HG02759 (cell line): ENCODE results near the gene DHX40.
"Not testable (repeated sequence)": the region's sequence is repeated elsewhere in the genome, so short reads cannot be mapped to it uniquely, and the experiment has no call there.

Experiments used
- ATAC-seq: cut with Tn5 transposase; IDR thresholded peaks from one replicate; pipeline ENCODE4 v1.9.1; 2021; ENCODE audit warnings: mild to moderate bottlenecking, moderate library complexity; ENCODE audit not compliant: unreplicated experiment

The DHX40 gene

GRCh38 chr17:59565171-59565958, at the start of gene DHX40:
Gene DHX40, plus strand, starts transcription at chr17:59565610. Its CDS starts 62 bp downstream, at chr17:59565672.
- peak; percentile 94 for ATAC-seq

GRCh38 chr17:59516451-59516850, 49.0 kb upstream of the DHX40 start:
- no peak for ATAC-seq

- no peak for ATAC-seq
Measured at GRCh38 chr17:59519132-59519531, 46.3 kb upstream of the DHX40 start.

- no peak for ATAC-seq
Measured at GRCh38 chr17:59520251-59520650, 45.2 kb upstream of the DHX40 start.

- ATAC-seq = no peak
Measured at GRCh38 chr17:59521465-59522126, 43.8 kb upstream of the DHX40 start.

- ATAC-seq = not testable (repeated sequence)
Measured at GRCh38 chr17:59524930-59525329, 40.5 kb upstream of the DHX40 start.

- no peak for ATAC-seq
Measured at GRCh38 chr17:59525668-59526067, 39.7 kb upstream of the DHX40 start.

GRCh38 chr17:59526451-59526850, 39.0 kb upstream of the DHX40 start:
- ATAC-seq = no peak

- ATAC-seq = no peak
Measured at GRCh38 chr17:59527325-59527917, 38.0 kb upstream of the DHX40 start.

GRCh38 chr17:59527931-59528330, 37.5 kb upstream of the DHX40 start:
- no peak for ATAC-seq

GRCh38 chr17:59530531-59530930, 34.9 kb upstream of the DHX40 start:
- no peak for ATAC-seq

GRCh38 chr17:59533694-59534093, 31.7 kb upstream of the DHX40 start:
- no peak for ATAC-seq

GRCh38 chr17:59534583-59534982, 30.8 kb upstream of the DHX40 start:
- no peak for ATAC-seq

GRCh38 chr17:59538195-59538909, 27.1 kb upstream of the DHX40 start:
- no peak for ATAC-seq

GRCh38 chr17:59542960-59543635, 22.3 kb upstream of the DHX40 start:
- ATAC-seq = no peak

GRCh38 chr17:59545942-59546341, 19.5 kb upstream of the DHX40 start:
- ATAC-seq = no peak

- ATAC-seq = no peak
Measured at GRCh38 chr17:59547131-59547915, 18.1 kb upstream of the DHX40 start.

GRCh38 chr17:59548985-59549384, 16.4 kb upstream of the DHX40 start:
- not testable (repeated sequence) for ATAC-seq

- no peak for ATAC-seq
Measured at GRCh38 chr17:59550703-59551102, 14.7 kb upstream of the DHX40 start.

- no peak for ATAC-seq
Measured at GRCh38 chr17:59558039-59558438, 7.4 kb upstream of the DHX40 start.
